Amygdala (tissue), 56 donors: ENCODE measurements around the gene POLE3.
"Not testable (repeated sequence)": the region's sequence is repeated elsewhere in the genome, so short reads cannot be mapped to it uniquely, and the experiment has no call there.

Source experiments
- DNase-seq, 56 donors: peaks; one replicate each; lab custom pipeline; 2025; lab: John Stamatoyannopoulos, UW

POLE3 gene, protein sequence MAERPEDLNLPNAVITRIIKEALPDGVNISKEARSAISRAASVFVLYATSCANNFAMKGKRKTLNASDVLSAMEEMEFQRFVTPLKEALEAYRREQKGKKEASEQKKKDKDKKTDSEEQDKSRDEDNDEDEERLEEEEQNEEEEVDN

DNA sequence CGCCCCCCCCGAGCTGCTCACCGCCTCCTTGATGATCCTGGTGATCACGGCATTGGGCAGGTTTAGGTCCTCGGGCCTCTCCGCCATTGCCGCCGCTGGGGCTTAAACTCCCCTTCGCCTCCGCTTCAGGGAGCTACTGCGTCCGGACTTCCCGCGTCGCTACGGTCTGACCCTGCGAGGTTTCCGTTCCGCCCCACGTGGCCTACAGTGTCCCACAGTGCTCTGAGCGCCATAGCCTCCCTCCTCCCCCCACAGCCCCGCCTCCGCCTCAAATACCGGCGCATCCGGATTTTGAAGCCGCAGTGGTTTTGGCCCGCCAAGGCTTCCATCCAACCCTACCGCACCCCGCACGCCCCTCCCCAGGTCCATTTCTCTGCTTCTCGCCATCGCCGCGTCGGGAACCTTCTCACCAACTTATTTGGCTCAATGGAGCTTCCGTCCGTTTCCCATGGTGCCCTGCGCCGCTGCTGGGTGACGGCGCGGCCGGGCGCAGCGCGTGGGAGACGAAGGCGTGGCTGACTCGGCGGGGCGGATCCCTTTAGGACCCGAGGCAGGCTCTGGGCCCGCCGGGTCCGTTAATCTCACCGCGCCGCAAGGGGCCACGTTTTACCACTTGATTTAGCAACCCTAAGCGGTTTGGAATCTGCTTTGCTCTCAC, at the start of gene POLE3, which contains the start of gene C9orf43:
Gene POLE3, minus strand, starts transcription at position 469 of the 658 bp plus-strand sequence. Its CDS starts 382 bp downstream, at position 87.
Gene C9orf43, plus strand, starts transcription at position 541 of the 658 bp plus-strand sequence. CDS start 2,747 bp downstream, outside the sequence.
- DNase-seq, result peak; percentile 60 to 99 (median 94)

DNA sequence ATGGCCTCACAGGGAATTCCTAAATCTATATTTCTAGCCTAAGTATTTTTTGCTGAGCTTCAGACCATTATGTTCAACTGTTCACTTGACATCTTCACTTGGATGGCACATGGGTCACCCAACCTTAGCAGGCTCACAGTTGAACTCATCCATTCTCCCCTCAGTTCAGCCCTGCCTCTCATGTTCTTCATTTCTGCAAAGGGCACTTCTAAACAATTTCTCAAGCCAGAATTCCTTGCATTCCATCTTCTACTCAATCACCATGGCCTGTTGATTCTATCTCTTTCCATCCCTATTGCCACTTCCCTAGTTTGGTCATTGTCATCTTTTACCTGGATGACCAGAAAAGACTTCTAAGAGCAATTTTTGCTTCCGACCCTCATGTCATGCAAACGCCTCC, 45.8 kb upstream of the POLE3 start:
- no peak for DNase-seq

DNA sequence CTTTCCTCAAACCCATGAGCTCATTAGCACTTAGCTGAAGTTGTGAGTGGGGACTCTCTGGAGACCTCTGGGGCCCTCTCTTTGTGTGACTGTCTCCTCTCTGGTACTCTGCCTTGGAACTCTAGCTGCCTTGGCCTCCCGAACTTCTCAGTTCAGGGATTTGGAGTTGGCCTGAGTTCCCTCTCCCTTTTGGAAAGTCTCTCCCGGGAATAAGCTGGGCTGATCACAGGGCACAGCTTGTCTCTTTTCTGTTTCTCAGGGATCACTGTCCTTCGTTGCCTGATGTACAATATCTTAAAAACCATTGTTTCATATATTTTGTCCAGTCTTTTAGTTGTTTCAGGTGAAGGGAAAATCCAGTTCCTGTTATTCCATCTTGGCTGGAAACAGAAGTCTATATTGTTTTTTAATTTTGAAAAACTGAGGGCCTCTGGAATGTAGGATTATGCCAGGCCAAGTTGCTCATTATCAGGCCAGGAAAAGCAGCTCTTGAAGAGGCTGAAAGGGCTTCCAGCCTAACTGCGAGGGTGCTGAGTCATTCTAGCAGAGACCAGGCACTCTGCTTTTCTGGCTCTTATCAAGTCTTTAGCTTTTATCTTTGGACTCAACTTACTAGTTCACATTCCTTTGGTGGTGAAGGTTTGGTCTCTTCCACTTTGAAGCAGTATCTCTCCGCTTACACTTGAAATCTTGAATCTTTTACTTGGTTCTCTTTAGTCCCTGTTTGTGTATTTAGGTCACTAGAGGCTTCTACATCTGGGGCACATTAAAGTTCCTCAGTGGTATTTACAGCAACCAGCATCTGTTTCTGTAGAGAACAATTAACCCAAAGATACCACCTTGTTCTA, 44.7 kb upstream of the POLE3 start:
- no peak for DNase-seq

DNA sequence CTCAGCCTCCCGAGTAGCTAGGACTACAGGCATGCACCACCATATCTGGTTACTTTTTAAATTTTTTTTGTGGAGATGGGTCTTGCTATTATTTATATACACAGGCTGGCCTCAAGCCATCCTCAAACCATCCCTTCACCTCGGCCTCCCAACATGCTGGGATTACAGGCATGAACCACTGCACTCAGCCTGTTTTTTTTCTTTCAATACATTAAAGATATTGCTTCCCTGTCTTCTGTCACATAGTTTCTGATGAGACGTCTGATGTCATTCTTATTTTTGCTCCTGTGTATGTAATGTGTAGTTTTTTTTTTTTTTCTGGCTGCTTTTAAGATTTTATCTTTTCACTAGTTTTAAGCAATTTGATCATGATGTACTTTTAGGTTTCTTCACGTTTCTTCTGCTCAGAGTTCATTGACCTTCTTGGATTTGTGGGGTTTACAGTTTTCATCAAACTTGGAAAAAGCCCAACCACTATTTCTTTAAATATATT, 41.7 kb upstream of the POLE3 start:
- DNase-seq, result no peak

DNA sequence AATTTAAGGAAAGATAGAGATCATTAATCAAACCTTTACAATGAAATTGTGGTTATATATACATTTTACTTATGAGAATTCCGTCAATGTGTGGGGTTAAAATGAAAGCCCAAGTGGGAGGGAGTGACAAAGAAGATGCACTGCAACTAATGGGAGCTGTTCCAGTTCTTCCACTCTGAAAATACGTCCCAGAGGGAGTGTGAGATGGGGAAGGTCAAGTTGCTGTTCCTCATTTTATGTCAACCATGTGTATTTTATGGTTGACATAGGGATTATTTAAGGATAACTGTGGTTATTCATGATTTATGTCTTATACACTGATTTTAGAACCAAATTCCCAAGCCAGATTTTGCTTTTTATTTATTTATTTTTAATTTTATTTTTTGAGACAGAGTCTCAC, 38.9 kb upstream of the POLE3 start:
- no peak for DNase-seq

DNA sequence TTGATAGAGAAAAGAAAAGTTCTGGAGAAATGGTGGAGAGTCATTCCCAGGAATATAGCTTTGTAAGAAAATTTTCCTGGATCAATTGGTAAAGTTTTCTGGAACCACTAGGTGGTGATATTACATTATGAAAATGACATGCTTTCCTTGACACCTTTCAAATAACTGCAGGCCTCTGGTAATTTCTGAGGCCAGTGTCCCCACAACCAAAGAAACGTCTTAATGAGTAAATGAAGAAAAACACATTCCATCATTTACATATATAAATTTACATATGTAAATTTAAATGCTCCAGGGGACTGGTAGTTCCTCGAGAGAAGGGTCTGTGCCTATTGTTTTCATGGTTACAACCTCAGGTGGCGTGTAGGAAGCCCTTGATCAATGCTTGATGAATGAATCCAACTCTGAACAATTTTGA, 35.9 kb upstream of the POLE3 start:
- peak in 2 of 56 donors; percentile 6 to 55 for DNase-seq

DNA sequence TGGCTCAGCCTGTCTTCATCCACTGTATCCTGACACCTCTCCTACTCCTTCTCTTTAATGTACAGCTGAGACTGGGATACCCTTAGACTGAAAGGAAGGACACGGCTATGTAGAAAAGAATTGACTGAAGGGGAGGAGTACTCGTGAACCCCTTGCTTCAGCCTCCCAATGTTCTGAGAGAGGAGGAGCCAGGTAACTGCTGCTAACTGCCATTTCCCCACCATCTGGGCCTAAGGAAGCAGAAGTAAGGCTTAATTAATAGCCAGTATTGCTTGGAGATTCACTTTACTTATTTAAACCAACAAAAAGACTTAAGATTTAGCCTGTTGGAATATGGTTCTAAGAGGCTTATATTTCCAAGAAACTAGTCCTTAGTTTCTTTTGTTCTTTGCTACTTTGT, 34.3 kb upstream of the POLE3 start:
- DNase-seq, result no peak

DNA sequence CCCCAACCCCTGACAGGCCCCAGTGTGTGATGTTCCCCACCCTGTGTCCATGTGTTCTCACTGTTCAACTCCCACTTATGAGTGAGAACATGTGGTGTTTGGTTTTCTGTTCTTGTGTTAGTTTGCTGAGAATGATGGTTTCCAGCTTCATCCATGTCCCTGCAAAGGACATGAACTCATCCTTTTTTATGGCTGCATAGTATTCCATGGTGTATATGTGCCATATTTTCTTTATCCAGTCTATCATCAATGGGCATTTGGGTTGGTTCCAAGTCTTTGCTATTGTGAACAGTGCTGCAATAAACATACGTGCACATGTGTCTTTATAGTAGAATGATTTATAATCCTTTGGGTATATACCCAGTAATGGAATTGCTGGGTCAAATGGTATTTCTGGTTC, 27.2 kb upstream of the POLE3 start:
- DNase-seq, result not testable (repeated sequence)

DNA sequence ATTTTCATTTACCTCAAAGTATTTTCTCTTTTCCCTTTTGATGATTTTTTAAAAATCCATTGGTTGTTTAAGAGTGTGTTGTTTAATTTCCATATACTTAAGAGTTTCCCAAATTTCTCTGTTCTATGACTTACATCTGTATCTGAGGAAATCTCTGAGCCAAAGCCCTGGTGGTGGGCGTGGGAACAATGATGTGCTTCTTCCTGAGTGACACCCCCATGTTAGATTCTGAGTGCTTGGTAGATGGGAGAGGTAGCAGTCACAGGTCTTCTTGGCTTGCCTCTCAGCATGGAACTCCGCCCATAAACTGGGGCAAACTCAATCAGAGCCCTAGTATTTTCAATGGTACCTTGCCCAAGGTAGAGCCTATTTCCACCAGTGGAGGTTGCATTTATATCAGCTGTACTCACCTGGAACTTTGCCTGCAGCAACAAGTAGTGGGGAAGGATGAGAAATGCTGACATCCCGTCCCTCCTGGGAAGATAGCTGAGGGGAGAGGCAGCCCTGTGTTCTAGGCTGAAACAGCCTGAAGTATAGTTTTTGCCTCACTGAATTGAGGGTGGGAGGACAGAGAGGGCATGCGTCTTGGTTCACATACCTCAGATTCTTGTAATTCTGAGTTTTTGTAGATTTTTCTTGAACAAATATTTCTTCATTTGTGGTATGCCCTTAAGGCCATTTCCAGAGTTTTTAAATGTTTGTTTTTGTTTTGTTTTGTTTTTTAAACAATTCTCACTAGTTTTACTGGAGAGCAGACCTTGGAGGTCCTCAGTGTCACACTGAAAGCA, 26.4 kb upstream of the POLE3 start:
- DNase-seq, result no peak

DNA sequence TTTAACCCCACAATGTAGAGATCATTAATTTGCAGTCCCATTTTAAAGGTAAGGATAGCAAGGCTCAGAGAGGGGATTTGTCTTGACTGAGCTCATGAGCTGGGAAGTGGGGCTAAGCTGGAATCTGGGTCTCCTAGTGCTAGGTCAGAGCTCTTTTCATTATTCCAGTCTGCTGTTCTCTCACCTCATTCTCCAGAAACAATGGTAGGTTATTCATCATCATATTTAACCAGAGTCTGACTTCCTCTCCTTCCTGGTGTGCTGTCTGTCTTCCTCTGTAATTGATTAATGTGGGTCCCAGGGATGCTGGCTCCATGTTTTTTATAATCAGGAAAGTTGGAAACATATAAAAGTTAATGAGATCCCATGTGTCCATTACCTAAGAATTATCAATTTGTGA, 20.7 kb upstream of the POLE3 start:
- no peak for DNase-seq

DNA sequence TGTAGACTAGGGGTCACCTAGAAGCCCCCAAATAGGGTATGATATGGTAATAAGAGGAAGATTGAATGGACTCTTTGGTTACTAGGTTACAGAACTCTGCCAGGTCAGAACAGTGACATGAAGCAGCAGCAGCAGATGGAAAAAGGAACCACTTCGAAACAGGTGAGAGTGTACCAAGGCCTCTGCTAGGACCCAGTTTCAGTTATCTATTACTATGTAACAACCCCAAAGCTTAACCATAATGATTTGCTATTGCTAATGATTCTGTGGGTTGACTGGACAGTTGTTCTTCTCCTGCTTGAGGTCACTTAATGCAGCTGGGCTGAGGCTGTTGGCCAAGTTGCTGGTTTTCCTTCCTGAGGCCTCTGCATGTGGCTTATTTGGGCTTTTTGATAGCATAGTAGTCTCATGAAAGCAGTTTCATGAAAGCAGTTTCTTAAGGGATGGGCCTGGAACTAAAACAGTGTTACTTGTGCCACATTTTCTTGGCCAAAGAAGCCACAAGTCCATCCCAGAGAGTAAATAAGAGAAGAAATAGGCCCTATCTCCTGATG, 17.7 kb upstream of the POLE3 start:
- DNase-seq, result no peak

DNA sequence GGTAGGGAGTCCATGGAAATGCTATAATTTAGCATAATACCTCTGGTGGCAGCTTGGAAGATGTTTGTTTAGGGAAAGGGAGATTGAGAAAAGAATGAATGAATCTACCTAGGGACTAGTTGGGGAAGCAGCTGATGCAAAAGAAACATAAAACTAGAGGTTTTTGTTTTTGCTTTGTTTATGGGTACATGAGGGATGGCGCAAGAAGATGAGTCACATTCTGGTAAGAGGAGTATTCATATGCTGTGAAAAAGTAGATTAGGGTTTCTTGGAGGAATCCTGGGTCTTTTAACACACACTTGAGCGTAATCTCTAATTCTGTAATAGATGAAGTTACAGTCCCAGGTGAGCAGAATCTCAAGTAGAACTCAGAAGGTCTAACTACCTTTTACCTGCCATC, 17.2 kb upstream of the POLE3 start:
- no peak for DNase-seq

DNA sequence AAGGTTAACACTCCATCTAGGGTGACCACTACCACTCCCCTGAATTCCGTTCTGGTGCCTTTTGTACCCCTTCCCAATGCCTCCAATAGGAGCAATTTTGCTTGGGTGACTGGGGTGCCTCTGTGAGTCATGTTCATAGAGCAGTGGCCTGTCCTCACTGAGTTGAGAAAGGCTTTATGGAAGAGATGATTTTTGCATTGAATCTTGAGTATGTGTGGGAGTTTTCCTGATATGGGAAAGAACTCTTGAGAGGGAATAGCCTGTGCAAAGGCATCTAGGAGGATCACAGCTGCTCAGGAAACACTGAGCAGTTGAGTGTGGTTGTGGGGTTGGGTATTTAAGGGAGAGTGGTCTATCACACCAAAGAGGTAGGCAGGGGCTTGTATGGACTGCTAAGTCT, 16.2 kb upstream of the POLE3 start:
- no peak for DNase-seq

DNA sequence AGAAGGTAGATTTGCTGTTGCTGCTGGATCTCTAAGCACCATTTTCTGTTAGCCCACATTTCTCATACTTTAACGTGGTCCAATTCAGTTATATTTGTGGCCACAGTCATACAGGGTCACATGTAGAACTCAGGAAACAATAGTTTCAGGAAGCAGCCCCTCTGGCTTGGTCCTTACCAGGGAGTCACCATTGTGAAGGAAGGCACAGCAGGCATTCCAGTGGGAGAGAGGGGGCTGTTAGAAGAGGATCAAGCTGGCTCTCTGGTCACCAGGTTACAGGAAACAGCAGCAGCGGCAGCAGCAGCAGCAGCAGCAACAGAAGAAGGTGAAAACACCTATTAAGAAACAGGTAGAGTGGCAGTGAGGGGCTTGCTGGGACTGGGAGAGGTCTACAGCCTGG, 14.6 kb upstream of the POLE3 start:
- DNase-seq, result no peak

DNA sequence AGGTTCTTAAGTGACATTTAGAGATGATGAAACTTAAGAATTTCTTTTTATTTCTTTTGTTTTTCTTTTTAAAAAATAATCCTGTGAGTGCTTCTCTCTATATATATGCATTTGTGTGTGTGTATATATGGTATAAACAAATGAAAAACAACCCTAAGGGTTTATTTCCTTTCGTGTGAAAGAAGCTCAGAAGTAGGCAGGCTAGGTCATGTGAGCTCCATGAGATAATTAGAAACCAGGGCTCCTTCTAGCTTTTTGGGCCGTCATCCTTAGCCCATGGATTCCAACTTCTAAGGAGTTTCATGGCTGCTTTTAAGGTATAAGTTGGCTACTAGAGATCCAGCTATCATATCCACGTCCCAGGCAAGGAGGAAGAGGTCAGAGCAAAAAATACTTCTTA, 11.3 kb upstream of the POLE3 start:
- no peak for DNase-seq

DNA sequence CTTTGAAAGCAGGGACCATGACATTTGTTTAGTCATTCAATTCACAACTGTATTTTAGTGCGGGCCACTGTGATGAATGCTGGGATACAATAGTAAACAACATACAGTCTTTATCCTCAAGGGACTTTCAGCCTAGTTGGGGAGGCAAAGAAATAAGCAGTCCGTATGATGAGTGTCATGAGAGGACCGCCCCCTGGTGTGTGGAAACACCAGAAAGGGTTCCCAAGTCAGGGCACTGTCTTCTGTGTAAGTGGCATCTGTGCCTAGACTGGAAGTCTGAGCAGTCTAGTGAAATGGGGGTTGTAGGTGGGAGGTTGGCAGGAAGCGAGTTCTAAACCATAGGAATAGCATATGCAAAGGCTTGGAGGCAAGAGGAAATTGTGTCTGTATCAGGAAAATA, 6.9 kb upstream of the POLE3 start:
- DNase-seq, result no peak

DNA sequence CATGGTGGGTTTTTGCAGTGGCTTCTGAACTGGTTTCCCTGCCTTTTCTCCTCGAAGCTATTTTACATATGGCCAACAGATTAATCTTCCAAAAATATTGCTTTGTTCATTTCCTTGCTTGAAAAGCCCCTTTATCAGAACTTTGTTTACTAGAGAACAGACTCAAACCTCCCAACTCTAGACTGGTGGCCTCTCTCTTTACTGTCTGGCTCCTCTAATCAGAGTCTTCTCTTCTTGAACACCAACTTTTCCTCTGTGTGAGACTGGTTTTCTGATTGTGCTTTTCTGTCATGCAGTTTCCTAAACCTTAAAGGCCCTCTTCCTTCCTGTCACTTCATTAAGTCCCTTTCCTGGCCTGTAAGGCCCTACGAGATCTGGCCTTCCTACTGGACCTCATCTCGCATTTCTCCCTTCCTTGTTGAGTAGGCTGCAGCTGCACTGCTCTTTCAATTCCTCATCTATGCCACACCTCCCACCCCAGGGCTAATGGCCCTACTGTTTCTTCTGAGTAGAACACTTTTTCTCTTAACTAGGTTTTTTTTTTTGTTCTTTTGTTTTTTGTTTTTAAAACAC, 5.8 kb upstream of the POLE3 start:
- DNase-seq, result peak in 1 of 56 donors; percentile 13

DNA sequence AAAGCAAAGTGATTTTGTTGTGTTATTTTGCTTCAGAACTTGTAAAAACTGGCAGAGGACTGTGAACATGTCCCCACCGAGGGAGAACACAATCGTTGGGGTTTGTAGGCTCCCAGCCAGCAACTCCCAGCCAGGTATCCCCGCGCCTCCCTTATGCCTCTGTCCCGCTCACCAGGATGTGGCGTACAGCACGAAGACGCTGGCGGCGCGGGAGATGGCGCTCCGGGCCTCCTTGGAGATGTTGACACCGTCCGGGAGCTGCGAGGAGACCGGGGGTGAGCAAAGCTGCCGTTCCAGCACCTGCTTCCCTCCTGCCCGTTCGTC, 630 bp downstream of the POLE3 start:
- peak in 1 of 56 donors; percentile 65 for DNase-seq

DNA sequence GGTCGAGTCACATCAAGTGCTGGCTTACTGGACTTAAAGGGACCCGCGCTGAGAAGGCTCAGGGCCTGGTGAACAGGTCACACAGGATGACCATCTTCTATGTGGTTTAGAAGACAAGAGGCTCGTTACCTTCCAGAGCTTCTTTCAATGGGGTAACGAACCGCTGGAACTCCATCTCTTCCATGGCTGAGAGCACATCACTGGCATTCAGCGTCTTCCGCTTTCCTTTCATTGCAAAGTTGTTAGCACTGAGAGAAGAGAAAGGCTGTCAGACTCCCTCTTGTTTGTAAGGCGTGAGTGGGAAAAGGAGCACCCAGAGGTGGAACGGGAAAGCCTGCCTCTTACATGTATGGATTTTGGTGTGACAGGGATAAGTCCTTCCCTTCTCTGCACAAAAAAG, 994 bp downstream of the POLE3 start:
- no peak for DNase-seq
